Measurements from ENCODE around the gene HUNK. TPM values are rescaled to one million over a fixed set of nuclear protein-coding genes. Genes with fewer than 3 reads are reported as not detected.

HUNK gene
- total RNA-seq, 1 experiment from 2014 or later, result 7.0 TPM

DNA sequence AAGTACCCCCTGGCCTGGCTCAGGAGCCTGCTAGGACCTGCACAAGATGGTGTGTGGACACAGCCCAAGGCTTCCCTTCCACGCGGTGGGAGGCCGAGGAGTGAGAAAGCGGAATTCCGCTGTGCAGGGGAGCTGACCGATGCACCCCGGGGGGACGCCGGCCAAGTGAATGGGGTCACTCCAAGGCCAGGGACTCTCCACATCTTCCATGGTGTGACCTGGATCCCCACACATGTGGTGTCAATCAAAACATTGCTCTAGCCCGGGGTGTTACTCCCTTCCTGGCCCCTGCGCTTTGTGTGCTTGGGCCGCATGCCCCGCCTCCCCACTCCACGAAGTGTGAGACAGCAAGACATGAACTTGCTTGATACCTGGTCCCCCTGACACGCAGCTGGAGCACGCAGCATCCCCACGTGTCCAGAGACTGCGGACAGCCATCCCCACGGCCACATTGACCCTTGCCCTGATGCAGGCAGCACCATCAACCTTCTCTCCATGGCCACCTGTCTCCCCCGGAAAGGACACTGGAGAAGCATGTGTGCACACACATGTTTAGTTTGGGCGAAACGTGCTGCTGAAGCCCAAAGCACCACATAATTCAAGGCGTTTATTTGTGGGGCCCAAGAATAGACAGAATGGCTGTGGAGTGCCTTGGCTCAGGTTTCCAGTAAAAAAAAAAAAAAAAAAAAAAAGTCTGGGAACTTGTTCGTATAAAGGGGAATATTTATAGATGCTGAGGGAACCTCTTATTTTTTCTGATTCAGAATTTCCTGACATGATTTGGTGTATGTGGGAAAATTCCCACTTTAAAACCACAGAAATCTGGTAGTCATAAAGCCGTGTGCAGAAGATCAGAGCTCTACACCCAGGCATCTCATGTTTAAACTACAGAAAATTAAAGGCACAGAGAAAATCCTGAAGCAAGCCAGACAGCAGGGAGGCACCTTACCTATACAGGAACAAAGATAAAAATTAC is 171.7 kb downstream of the HUNK start:
- no peak for DNase-seq (ENCODE audit: low spot score)
- no peak overlapping the region for H3K27ac Mint-ChIP-seq

DNA sequence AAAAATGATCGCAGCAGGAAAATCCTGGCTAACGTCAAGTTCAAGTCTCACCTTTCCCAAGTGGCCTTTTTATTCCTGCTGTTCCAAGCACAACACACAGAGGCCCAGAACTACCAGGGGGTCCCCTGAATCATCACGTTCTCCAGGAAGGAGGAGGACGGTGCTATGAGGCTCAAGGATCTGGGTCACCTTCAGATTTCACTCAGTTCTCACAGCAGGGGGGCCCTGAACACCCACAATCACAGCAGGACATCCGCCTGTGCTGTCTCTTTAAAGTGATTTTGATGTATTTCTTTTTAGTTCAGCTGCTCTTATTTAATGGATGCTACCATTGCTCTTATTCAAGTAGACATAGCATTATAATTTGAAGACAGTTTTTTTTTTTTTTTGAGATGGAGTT is 173.4 kb downstream of the HUNK start:
- no peak overlapping the region for H3K4me3 Mint-ChIP-seq
- DNase-seq (ENCODE audit: low spot score) (no peak), ATAC-seq (no peak)
- ChIA-PET CTCF (interaction anchor here (0.6 kb wide), 1 partner anchor 176 kb away, joined by 3 read pairs; no protein-coding TSS in a partner anchor), POLR2A (no interaction called here)
- peaks cover under 1% of the 10 kb centered on the region; the same call in 1 of the 2 replicates for H3K27me3 Mint-ChIP-seq (ENCODE audit: low read depth)
- no peak overlapping the region for H3K27ac Mint-ChIP-seq
- H3K36me3 Mint-ChIP-seq, result peaks cover 4% of the 10 kb centered on the region; the same call in 1 of the 2 replicates
- TF ChIP-seq ZNF263 (CRISPR knock-in tag; IDR thresholded peaks at IDR 0.05; ENCODE audit: low read depth) (no peak), CBFB (CRISPR knock-in tag; IDR thresholded peaks at IDR 0.05; ENCODE audit: low read depth) (no peak), ELF4 (CRISPR knock-in tag; IDR thresholded peaks at IDR 0.05; ENCODE audit: low read depth) (no peak)
- TF ChIP-seq, protein P1, sequence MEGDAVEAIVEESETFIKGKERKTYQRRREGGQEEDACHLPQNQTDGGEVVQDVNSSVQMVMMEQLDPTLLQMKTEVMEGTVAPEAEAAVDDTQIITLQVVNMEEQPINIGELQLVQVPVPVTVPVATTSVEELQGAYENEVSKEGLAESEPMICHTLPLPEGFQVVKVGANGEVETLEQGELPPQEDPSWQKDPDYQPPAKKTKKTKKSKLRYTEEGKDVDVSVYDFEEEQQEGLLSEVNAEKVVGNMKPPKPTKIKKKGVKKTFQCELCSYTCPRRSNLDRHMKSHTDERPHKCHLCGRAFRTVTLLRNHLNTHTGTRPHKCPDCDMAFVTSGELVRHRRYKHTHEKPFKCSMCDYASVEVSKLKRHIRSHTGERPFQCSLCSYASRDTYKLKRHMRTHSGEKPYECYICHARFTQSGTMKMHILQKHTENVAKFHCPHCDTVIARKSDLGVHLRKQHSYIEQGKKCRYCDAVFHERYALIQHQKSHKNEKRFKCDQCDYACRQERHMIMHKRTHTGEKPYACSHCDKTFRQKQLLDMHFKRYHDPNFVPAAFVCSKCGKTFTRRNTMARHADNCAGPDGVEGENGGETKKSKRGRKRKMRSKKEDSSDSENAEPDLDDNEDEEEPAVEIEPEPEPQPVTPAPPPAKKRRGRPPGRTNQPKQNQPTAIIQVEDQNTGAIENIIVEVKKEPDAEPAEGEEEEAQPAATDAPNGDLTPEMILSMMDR (IDR thresholded peaks at IDR 0.05), result no peak
- peaks cover 12% of the 10 kb centered on the region for H3K4me1 Mint-ChIP-seq
- peaks cover 11% of the 10 kb centered on the region for H3K9me3 Mint-ChIP-seq

More for the DNA sequence above, 171.7 kb downstream of the HUNK start:
- Mint-ChIP-seq H3K36me3 (peaks cover 4% of the 10 kb centered on the region; the same call in 1 of the 2 replicates), H3K4me3 (no peak overlapping the region), H3K9me3 (peaks cover 11% of the 10 kb centered on the region), H3K4me1 (peaks cover 12% of the 10 kb centered on the region), H3K27me3 (ENCODE audit: low read depth) (peaks cover 12% of the 10 kb centered on the region)
- CTCF ChIA-PET, result no interaction called here
- ATAC-seq, result no peak
- TF ChIP-seq NFE2L1 (CRISPR knock-in tag; IDR thresholded peaks at IDR 0.05) (no peak), SMAD4 (CRISPR knock-in tag; IDR thresholded peaks at IDR 0.05) (no peak), FOXK1 (CRISPR knock-in tag; IDR thresholded peaks at IDR 0.05) (no peak), GTF2I (CRISPR knock-in tag; conservative IDR thresholded peaks at IDR 0.05) (no peak), FOXP1 (CRISPR knock-in tag; IDR thresholded peaks at IDR 0.05; ENCODE audit: borderline replicate concordance) (no peak), ZNF263 (CRISPR knock-in tag; IDR thresholded peaks at IDR 0.05; ENCODE audit: low read depth) (no peak), ZNF317 (CRISPR knock-in tag; IDR thresholded peaks at IDR 0.05; ENCODE audit: borderline replicate concordance, low read depth) (no peak), HMGA2 (CRISPR knock-in tag; IDR thresholded peaks at IDR 0.05) (no peak)
- TF ChIP-seq, protein P2, sequence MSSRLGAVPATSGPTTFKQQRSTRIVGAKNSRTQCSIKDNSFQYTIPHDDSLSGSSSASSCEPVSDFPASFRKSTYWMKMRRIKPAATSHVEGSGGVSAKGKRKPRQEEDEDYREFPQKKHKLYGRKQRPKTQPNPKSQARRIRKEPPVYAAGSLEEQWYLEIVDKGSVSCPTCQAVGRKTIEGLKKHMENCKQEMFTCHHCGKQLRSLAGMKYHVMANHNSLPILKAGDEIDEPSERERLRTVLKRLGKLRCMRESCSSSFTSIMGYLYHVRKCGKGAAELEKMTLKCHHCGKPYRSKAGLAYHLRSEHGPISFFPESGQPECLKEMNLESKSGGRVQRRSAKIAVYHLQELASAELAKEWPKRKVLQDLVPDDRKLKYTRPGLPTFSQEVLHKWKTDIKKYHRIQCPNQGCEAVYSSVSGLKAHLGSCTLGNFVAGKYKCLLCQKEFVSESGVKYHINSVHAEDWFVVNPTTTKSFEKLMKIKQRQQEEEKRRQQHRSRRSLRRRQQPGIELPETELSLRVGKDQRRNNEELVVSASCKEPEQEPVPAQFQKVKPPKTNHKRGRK (CRISPR knock-in tag; IDR thresholded peaks at IDR 0.05; ENCODE audit: borderline replicate concordance), result no peak
- TF ChIP-seq, protein P3, sequence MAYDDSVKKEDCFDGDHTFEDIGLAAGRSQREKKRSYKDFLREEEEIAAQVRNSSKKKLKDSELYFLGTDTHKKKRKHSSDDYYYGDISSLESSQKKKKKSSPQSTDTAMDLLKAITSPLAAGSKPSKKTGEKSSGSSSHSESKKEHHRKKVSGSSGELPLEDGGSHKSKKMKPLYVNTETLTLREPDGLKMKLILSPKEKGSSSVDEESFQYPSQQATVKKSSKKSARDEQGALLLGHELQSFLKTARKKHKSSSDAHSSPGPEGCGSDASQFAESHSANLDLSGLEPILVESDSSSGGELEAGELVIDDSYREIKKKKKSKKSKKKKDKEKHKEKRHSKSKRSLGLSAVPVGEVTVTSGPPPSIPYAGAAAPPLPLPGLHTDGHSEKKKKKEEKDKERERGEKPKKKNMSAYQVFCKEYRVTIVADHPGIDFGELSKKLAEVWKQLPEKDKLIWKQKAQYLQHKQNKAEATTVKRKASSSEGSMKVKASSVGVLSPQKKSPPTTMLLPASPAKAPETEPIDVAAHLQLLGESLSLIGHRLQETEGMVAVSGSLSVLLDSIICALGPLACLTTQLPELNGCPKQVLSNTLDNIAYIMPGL (CRISPR knock-in tag; IDR thresholded peaks at IDR 0.05), result no peak
- POLR2A ChIA-PET, result no interaction called here

DNA sequence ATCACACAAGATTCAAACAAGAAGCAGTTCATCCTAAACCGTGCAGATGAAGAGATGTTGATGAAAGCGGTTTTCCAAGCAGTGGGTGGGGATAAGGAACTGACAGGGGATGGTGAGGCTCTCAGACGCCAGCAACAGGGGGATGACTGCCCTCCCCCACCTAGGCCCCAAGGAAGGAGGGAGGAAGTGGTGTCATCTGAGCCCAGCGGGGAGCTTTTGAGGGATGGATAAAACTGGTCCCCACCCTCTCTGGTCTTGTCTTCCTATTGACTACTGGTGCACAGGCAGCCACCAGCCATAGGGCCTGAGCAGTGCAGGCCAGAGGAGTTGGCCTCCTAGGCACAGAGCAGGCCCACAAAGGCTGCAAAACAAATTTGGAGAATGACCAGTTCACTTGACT is 175.5 kb downstream of the HUNK start:
- CTCF ChIA-PET, result interaction anchor here (1.3 to 1.6 kb wide), 2 partner anchors 48 to 183 kb away, joined by 4 to 5 read pairs; no protein-coding TSS in a partner anchor
- H3K4me3 Mint-ChIP-seq, result no peak overlapping the region

More for the DNA sequence above, 175.5 kb downstream of the HUNK start:
- Mint-ChIP-seq H3K27ac (no peak overlapping the region), H3K36me3 (peaks cover 4% of the 10 kb centered on the region; the same call in 1 of the 2 replicates), H3K27me3 (ENCODE audit: low read depth) (no peaks in the 10 kb centered on the region), H3K9me3 (peaks cover 22% of the 10 kb centered on the region), H3K4me1 (peaks cover 12% of the 10 kb centered on the region)
- POLR2A ChIA-PET, result no interaction called here
- DNase-seq (ENCODE audit: low spot score) (no peak), ATAC-seq (peak; percentile 66)
- TF ChIP-seq ZNF671 (CRISPR knock-in tag; IDR thresholded peaks at IDR 0.05) (no peak), NR2C2 (CRISPR knock-in tag; IDR thresholded peaks at IDR 0.05) (no peak), ZNF396 (CRISPR knock-in tag; IDR thresholded peaks at IDR 0.05; ENCODE audit: borderline replicate concordance) (no peak), TCF7 (CRISPR knock-in tag; IDR thresholded peaks at IDR 0.05; ENCODE audit: low read depth) (no peak)
- TF ChIP-seq, protein P4, sequence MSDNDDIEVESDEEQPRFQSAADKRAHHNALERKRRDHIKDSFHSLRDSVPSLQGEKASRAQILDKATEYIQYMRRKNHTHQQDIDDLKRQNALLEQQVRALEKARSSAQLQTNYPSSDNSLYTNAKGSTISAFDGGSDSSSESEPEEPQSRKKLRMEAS (CRISPR knock-in tag; IDR thresholded peaks at IDR 0.05), result no peak
- TF ChIP-seq, protein P5, sequence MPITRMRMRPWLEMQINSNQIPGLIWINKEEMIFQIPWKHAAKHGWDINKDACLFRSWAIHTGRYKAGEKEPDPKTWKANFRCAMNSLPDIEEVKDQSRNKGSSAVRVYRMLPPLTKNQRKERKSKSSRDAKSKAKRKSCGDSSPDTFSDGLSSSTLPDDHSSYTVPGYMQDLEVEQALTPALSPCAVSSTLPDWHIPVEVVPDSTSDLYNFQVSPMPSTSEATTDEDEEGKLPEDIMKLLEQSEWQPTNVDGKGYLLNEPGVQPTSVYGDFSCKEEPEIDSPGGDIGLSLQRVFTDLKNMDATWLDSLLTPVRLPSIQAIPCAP (CRISPR knock-in tag; IDR thresholded peaks at IDR 0.05), result no peak
